Mesodermal cell (in vitro differentiated cells): Measurements from ENCODE around the gene STARD3.

Source experiments
- H3K27ac ChIP-seq: 2 replicates; pipeline ENCODE4 v1.7.0; 2013; ENCODE audit warnings: mild to moderate bottlenecking, low read depth, low read length, moderate library complexity; ENCODE audit not compliant: severe bottlenecking
- H3K36me3 ChIP-seq: 2 replicates; pipeline ENCODE4 v1.7.1; 2013; ENCODE audit warnings: mild to moderate bottlenecking, low read length, moderate library complexity; ENCODE audit not compliant: control insufficient read depth, insufficient read depth
- H3K4me1 ChIP-seq: one replicate; pipeline ENCODE4 v1.7.1; 2013; ENCODE audit warnings: mild to moderate bottlenecking, low read length; ENCODE audit not compliant: insufficient read depth, control insufficient read depth, poor library complexity, severe bottlenecking
- H3K4me3 ChIP-seq: 2 replicates; pipeline ENCODE4 v1.7.0; 2013; ENCODE audit warnings: low read length, control low read depth, mild to moderate bottlenecking; ENCODE audit not compliant: insufficient read depth, poor library complexity, severe bottlenecking; ENCODE audit errors: extremely low read depth
- H3K9me3 ChIP-seq: 2 replicates; pipeline ENCODE4 v1.7.1; 2013; ENCODE audit warnings: mild to moderate bottlenecking, low read length, moderate library complexity; ENCODE audit not compliant: control insufficient read depth
- WGBS, 2 experiments: methylation state at CpG; one replicate each; pipeline ENCODE4 v1.1.5; 2013; ENCODE audit warnings: missing lambda C conversion rate in 2 of 2; ENCODE audit not compliant: insufficient coverage in 2 of 2; 5-methylcytosine and 5-hydroxymethylcytosine counted together

STARD3 gene

GRCh38 chr17:39641097-39641496 is 4.2 kb downstream of the STARD3 start:
- H3K4me1 ChIP-seq = peaks cover 41% of the 10 kb centered on the region
- 91 to 93% methylated on average over 4 of the region's 4 CpGs for WGBS, 2 experiments
- H3K9me3 ChIP-seq = no peaks in the 10 kb centered on the region

DNA sequence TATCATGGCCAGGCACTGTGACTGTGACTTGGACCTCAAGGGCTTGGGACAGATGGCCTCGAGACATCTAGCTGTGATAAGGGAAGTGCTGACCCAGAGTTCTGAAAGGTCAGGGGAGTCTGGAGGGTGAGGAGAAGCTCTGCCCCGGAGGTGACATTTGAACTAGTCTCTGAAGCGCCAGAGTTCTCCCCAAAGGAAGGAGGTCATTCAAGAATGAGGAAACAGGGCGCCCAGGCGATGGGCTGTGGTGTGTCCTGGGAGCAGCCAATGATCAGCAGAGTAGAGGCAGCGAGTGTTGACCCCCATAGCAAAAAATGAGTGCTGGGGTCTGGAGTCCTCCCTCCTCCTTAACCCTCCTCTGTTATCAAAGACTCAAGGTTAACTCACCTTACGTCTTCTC is 4.9 kb downstream of the STARD3 start:
- Histone ChIP-seq H3K9me3 (no peaks in the 10 kb centered on the region), H3K36me3 (peaks cover 5% of the 10 kb centered on the region), H3K27ac (no peak overlapping the region), H3K4me3 (no peak overlapping the region), H3K4me1 (peaks cover 37% of the 10 kb centered on the region)
- 91 to 94% methylated on average over 5 of the region's 7 CpGs for WGBS, 2 experiments

More at GRCh38 chr17:39641097-39641496, 4.2 kb downstream of the STARD3 start:
- no peak overlapping the region for H3K4me3 ChIP-seq
- peaks cover 5% of the 10 kb centered on the region for H3K36me3 ChIP-seq
- H3K27ac ChIP-seq = no peak overlapping the region

DNA sequence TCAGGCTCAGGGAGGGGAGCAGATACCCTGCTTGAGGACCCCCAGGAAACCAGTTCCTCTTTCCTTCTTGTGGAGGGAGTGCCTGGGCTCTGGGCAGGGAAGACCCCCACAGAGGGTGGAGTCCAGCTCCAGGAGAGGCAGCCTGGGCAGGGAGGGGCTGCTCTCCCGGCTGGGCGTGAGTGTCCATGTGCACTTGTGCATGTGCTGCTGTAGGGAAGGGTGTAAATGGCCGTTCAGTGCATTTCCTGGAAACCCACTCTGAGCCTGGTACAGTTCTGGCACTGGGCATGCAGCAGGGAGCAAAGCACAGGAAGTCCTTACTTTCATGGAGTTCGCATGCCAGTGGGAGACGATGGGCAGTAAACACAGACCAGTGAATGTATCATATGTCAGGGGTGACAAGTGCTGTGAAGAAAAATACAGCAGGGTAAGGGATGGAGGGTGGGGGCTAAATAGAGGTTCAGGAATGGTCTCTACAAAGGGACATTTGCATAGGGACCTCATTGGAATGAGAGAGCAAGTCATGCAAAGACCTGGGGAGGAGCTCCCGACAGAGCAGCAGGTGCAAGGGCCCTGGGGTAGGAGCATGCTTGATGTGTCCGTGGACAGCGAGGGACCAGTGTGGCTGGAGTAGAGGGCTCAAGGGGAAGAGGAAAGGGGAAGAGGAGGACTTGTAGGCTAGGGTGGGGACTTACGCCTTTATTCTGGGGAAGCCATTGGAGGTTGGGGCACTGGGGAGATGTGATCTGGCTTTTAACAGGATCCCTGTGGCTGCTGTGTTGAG is 5.5 kb downstream of the STARD3 start:
- no peak overlapping the region for H3K27ac ChIP-seq
- no peak overlapping the region for H3K4me3 ChIP-seq
- peaks cover 6% of the 10 kb centered on the region for H3K36me3 ChIP-seq
- H3K9me3 ChIP-seq = no peaks in the 10 kb centered on the region
- 94 to 96% methylated on average over 7 to 9 of the region's 9 CpGs for WGBS, 2 experiments
- peaks cover 37% of the 10 kb centered on the region for H3K4me1 ChIP-seq

- no peak overlapping the region for H3K27ac ChIP-seq
- H3K4me1 ChIP-seq = peaks cover 37% of the 10 kb centered on the region
- peaks cover 8% of the 10 kb centered on the region for H3K36me3 ChIP-seq
- 81 to 88% methylated on average over 2 to 4 of the region's 4 CpGs for WGBS, 2 experiments
- no peaks in the 10 kb centered on the region for H3K9me3 ChIP-seq
- no peak overlapping the region for H3K4me3 ChIP-seq
Measured at GRCh38 chr17:39643271-39643670, 6.3 kb downstream of the STARD3 start.

- WGBS, 2 experiments = 74 to 80% methylated on average over 3 to 4 of the region's 5 CpGs
- Histone ChIP-seq H3K27ac (no peak overlapping the region), H3K9me3 (no peaks in the 10 kb centered on the region), H3K4me1 (peaks cover 36% of the 10 kb centered on the region), H3K4me3 (no peak overlapping the region), H3K36me3 (peaks cover 4% of the 10 kb centered on the region)
Measured at GRCh38 chr17:39647256-39647655, 10.3 kb downstream of the STARD3 start.

GRCh38 chr17:39648616-39649366 is 11.8 kb downstream of the STARD3 start:
- Histone ChIP-seq H3K9me3 (no peaks in the 10 kb centered on the region), H3K27ac (no peak overlapping the region), H3K4me1 (peaks cover 35% of the 10 kb centered on the region), H3K36me3 (peaks cover 7% of the 10 kb centered on the region), H3K4me3 (no peak overlapping the region)
- 94 to 95% methylated on average over 6 to 9 of the region's 15 CpGs for WGBS, 2 experiments

- WGBS, 2 experiments = 76 to 96% methylated on average over 3 to 10 of the region's 11 CpGs
Measured at GRCh38 chr17:39650121-39650579, 13.2 kb downstream of the STARD3 start.

GRCh38 chr17:39651923-39652586 is 15.1 kb downstream of the STARD3 start:
- no peak overlapping the region for H3K4me3 ChIP-seq
- peaks cover 24% of the 10 kb centered on the region for H3K36me3 ChIP-seq
- 88 to 91% methylated on average over 3 to 7 of the region's 8 CpGs for WGBS, 2 experiments
- peaks cover 25% of the 10 kb centered on the region for H3K4me1 ChIP-seq
- H3K27ac ChIP-seq = peak overlapping the region; percentile 75
- no peaks in the 10 kb centered on the region for H3K9me3 ChIP-seq

More at GRCh38 chr17:39650121-39650579, 13.2 kb downstream of the STARD3 start:
- Histone ChIP-seq H3K4me1 (peaks cover 27% of the 10 kb centered on the region), H3K36me3 (peaks cover 19% of the 10 kb centered on the region), H3K9me3 (no peaks in the 10 kb centered on the region), H3K27ac (no peak overlapping the region), H3K4me3 (no peak overlapping the region)

DNA sequence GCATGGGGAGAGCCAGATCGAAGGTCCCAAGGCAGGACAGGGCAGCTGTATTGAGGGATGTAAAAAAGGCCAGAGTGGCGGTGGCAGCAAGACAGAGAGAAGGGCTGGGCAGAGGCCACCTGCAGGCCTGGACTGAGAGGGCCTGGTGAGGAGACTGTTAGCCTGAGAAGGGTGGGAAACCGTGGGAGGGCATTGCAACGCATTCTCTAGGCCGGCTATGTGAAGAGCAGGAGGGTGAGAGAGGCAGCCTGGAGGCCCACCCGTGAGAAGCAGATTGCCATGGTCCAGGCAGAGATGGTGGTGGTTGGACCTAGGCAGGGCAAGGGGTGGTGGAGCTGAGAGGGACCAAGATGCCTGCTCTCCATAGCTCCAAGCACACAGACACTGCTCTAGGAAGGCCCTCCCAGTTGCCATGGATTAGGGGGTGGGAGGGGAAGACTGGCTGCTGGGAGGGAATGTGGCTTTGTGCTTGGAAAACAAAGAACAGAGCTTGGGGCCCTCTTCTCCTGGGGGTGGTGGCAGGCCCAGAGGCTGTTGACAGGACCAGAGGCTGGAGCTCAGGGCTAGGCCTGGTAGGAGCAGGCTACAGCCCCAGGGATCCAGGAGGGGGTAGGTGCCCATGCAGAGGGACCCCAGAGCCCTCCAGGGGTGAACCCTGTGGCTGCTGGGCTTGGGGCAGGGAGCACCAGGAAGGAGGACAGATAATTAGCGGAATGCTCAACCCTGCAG is 15.8 kb downstream of the STARD3 start:
- H3K36me3 ChIP-seq = peaks cover 21% of the 10 kb centered on the region
- 47 to 53% methylated on average over 6 to 7 of the region's 7 CpGs for WGBS, 2 experiments
- H3K4me1 ChIP-seq = peaks cover 25% of the 10 kb centered on the region
- H3K27ac ChIP-seq = peak overlapping the region; percentile 75
- H3K9me3 ChIP-seq = no peaks in the 10 kb centered on the region
- no peak overlapping the region for H3K4me3 ChIP-seq

DNA sequence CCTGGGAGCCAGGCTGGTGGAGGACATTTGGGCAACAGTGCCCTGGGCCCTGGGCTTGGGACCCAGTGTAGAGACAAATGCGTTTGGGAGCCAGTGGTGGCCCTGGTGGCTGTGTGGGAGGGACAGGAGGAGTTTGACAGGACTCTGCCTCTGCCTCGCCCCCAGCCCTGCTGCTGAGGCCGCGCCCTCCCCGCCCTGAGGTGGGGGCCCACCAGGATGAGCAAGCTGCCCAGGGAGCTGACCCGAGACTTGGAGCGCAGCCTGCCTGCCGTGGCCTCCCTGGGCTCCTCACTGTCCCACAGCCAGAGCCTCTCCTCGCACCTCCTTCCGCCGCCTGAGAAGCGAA is 16.3 kb downstream of the STARD3 start:
- Histone ChIP-seq H3K4me3 (no peak overlapping the region), H3K27ac (peak overlapping the region; percentile 75), H3K9me3 (no peaks in the 10 kb centered on the region), H3K36me3 (peaks cover 24% of the 10 kb centered on the region), H3K4me1 (peaks cover 25% of the 10 kb centered on the region)
- 81 to 83% methylated on average over 8 to 10 of the region's 12 CpGs for whole genome bisulfite sequencing, 2 experiments
